OCI-LY1 (cell line): Measurements from ENCODE around the gene RFNG.

ENCODE experiments used
- CTCF ChIP-seq: fragments of 200-600 bp; sonication (generic), shearing (Covaris generic); IDR thresholded peaks from 2 replicates; pipeline ENCODE4 v1.5.1; 2017; ENCODE audit warnings: mild to moderate bottlenecking, antibody characterized with exemption, low read length, moderate library complexity, mixed read lengths
- EZH2 ChIP-seq: fragments of 200-600 bp; sonication (generic), shearing (Covaris generic); IDR thresholded peaks from 2 replicates; pipeline ENCODE4 v1.8.0; 2017; ENCODE audit warnings: borderline replicate concordance, mixed run types, mild to moderate bottlenecking, antibody characterized with exemption, low read length, moderate library complexity, mixed read lengths

DNA sequence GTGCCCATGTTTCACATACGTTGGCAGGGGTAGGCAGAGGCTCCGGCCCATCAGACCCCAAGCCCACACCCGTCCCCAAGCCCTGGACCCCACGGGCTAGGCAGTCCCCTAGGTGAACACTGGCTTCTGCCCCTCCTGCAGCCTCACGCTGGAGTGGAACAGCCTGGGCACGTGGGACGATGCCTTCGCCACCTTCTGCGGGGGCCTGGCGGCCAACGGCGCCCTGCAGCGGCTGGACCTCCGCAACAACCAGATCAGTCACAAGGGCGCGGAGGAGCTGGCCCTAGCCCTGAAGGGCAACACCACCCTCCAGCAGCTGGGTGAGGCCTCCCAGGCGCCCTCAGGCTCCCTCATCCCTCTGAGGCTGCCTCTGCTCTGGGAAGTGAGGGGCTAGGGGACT lies 26.8 kb downstream of the RFNG start:
- TF ChIP-seq CTCF (no peak), EZH2 (no peak)
